Esophagus squamous epithelium (tissue), 4 donors: Measurements from ENCODE around the gene PRPF38B.

Experiments
- CTCF ChIP-seq, 6 experiments: fragments of 450-650 bp in 4 of 6; fragments of 200-600 bp in 2 of 6; sonication (generic) in 2 of 6; IDR thresholded peaks; one replicate each; pipeline ENCODE4 v1.5.1; 2016 to 2019; ENCODE audit warnings: antibody characterized with exemption in 6 of 6, mild to moderate bottlenecking in 4 of 6, moderate library complexity in 4 of 6
- POLR2A ChIP-seq, 4 donors: fragments of 450-650 bp; IDR thresholded peaks; one replicate each; pipeline ENCODE4 v1.6.1; 2017; ENCODE audit warnings: antibody characterized with exemption in 4 of 4, mild to moderate bottlenecking in 4 of 4, moderate library complexity in 3 of 4

- TF ChIP-seq CTCF (IDR thresholded peaks at IDR 0.05) (no peak), POLR2A (IDR thresholded peaks at IDR 0.05) (no peak)
Observed at GRCh38 chr1:108686614-108687313, 5.3 kb upstream of the PRPF38B start.
